SK-N-SH (cell line): ENCODE data around the gene ELFN2. TPM values are rescaled to one million over a fixed set of nuclear protein-coding genes. Genes with fewer than 3 reads are reported as not detected.

ENCODE experiments used
- CTCF ChIA-PET: fragments of 300-600, 350-600 bp; formaldehyde crosslinking; extraction: SDS; loops from one replicate; lab custom pipeline; 2021; lab: Yijun Ruan, JAX
- POLR2A ChIA-PET: fragments of 350-600 bp; sonication (Branson Sonifier 250); formaldehyde crosslinking; extraction: SDS; loops from one replicate; lab custom pipeline; 2020; ENCODE audit warnings: antibody characterized with exemption, inconsistent platforms; lab: Yijun Ruan, JAX
- DNase-seq: peaks from one replicate; pipeline ENCODE4 v3.0.0; 2012
- H2AFZ ChIP-seq: fragments of 200-600 bp; sonication (generic); 2 replicates; pipeline ENCODE4 v1.8.1; 2016; ENCODE audit warnings: antibody characterized with exemption, mild to moderate bottlenecking, low read depth
- H3F3A ChIP-seq: fragments of 200-600 bp; sonication (generic); replicated peaks from 2 replicates; pipeline ENCODE3; 2016; ENCODE audit warnings: antibody characterized with exemption, mild to moderate bottlenecking; ENCODE audit not compliant: insufficient read depth
- H3K27ac ChIP-seq, 2 experiments: fragments of 200-500 bp in 1 of 2; fragments of 200-600 bp in 1 of 2; sonication (Bioruptor generic) in 1 of 2; sonication (generic), shearing (Covaris generic) in 1 of 2; 2 replicates each; pipeline versions ENCODE4 v1.5.1 to v1.6.1; 2014 to 2016; ENCODE audit warnings: low read depth in 2 of 2, inconsistent platforms in 1 of 2, low read length in 1 of 2, mild to moderate bottlenecking in 1 of 2, mixed read lengths in 1 of 2
- H3K27me3 ChIP-seq: fragments of 200-600 bp; sonication (generic), shearing (Covaris generic); 2 replicates; pipeline ENCODE4 v1.6.1; 2016; ENCODE audit warnings: mixed run types; ENCODE audit not compliant: insufficient read depth
- H3K36me3 ChIP-seq, 2 experiments: fragments of 200-500 bp in 1 of 2; fragments of 200-600 bp in 1 of 2; sonication (Bioruptor generic) in 1 of 2; sonication (generic) in 1 of 2; replicated peaks in 1 of 2; 2 replicates each; pipeline versions ENCODE3 to v1.5.1; 2014 to 2016; ENCODE audit warnings: low read length in 1 of 2, mild to moderate bottlenecking in 1 of 2; ENCODE audit not compliant: insufficient read depth in 2 of 2, control insufficient read depth in 1 of 2
- H3K4me1 ChIP-seq, 2 experiments: fragments of 200-500 bp in 1 of 2; fragments of 200-600 bp in 1 of 2; sonication (Bioruptor generic) in 1 of 2; sonication (generic), shearing (Covaris generic) in 1 of 2; 2 replicates each; pipeline versions ENCODE4 v1.5.1 to v1.6.1; 2014 to 2016; ENCODE audit warnings: low read depth in 1 of 2, low read length in 1 of 2, mixed run types in 1 of 2; ENCODE audit not compliant: insufficient read depth in 2 of 2, control insufficient read depth in 1 of 2
- H3K4me2 ChIP-seq: fragments of 200-600 bp; sonication (generic), shearing (Covaris generic); 2 replicates; pipeline ENCODE4 v1.6.1; 2017; ENCODE audit warnings: mixed run types
- H3K4me3 ChIP-seq, 2 experiments: fragments of 200-500 bp in 1 of 2; fragments of 200-600 bp in 1 of 2; sonication (Bioruptor generic) in 1 of 2; sonication (generic), shearing (Covaris generic) in 1 of 2; 2 replicates each; pipeline versions ENCODE4 v1.5.1 to v1.8.1; 2014 to 2016; ENCODE audit warnings: low read depth in 2 of 2, inconsistent platforms in 1 of 2, low read length in 1 of 2, mild to moderate bottlenecking in 1 of 2, mixed read lengths in 1 of 2, moderate library complexity in 1 of 2
- H3K79me2 ChIP-seq: fragments of 200-600 bp; sonication (generic); 2 replicates; pipeline ENCODE4 v1.8.1; 2017; ENCODE audit warnings: mild to moderate bottlenecking; ENCODE audit not compliant: insufficient read depth
- H3K9ac ChIP-seq: fragments of 200-600 bp; sonication (generic); 2 replicates; pipeline ENCODE4 v1.6.1; 2017; ENCODE audit warnings: mixed run types
- H3K9me2 ChIP-seq: fragments of 200-600 bp; sonication (generic); 2 replicates; pipeline ENCODE4 v1.6.1; 2017; ENCODE audit warnings: mixed run types
- H3K9me3 ChIP-seq: fragments of 200-600 bp; sonication (generic); 2 replicates; pipeline ENCODE4 v1.6.1; 2017; ENCODE audit warnings: mixed run types, mild to moderate bottlenecking, moderate library complexity
- H4K20me1 ChIP-seq: fragments of 200-600 bp; sonication (generic); 2 replicates; pipeline ENCODE4 v1.6.1; 2017; ENCODE audit warnings: mild to moderate bottlenecking, mixed run types; ENCODE audit not compliant: insufficient read depth
- CHD2 ChIP-seq: fragments of 150-350 bp; IDR thresholded peaks from 2 replicates; pipeline ENCODE4 v1.6.1; 2018; ENCODE audit warnings: low read length; ENCODE audit not compliant: partially characterized antibody
- EP300 ChIP-seq, 2 experiments: IDR thresholded peaks; 2 replicates each; pipeline versions ENCODE4 v1.4.0 to v1.6.1; 2012; ENCODE audit warnings: borderline replicate concordance in 1 of 2, low read depth in 1 of 2, low read length in 1 of 2
- GABPA ChIP-seq: IDR thresholded peaks from 2 replicates; pipeline ENCODE4 v1.4.0; 2012; ENCODE audit warnings: low read depth, mild to moderate bottlenecking
- JUND ChIP-seq: IDR thresholded peaks from 2 replicates; pipeline ENCODE4 v1.4.0; 2012
- MEF2A ChIP-seq: IDR thresholded peaks from 2 replicates; pipeline ENCODE4 v1.4.0; 2012; ENCODE audit warnings: low read depth, borderline replicate concordance
- MXI1 ChIP-seq: IDR thresholded peaks from 2 replicates; pipeline ENCODE4 v1.6.1; 2012; ENCODE audit warnings: mild to moderate bottlenecking, low read depth, low read length, improper control_type of control experiment
- REST ChIP-seq: IDR thresholded peaks from 2 replicates; pipeline ENCODE4 v1.6.1; 2012; ENCODE audit warnings: mild to moderate bottlenecking, low read depth, low read length, moderate library complexity
- RFX5 ChIP-seq: IDR thresholded peaks from 2 replicates; pipeline ENCODE4 v1.6.1; 2012; ENCODE audit warnings: mild to moderate bottlenecking, improper control_type of control experiment, low read length
- RXRA ChIP-seq: IDR thresholded peaks from 2 replicates; pipeline ENCODE4 v1.4.0; 2012; ENCODE audit warnings: low read depth, mild to moderate bottlenecking, borderline replicate concordance
- SMC3 ChIP-seq: IDR thresholded peaks from 2 replicates; pipeline ENCODE4 v1.6.1; 2012; ENCODE audit warnings: low read depth, low read length, improper control_type of control experiment
- TAF1 ChIP-seq: IDR thresholded peaks from 2 replicates; pipeline ENCODE4 v1.6.1; 2012; ENCODE audit warnings: low read depth, mild to moderate bottlenecking, low read length, moderate library complexity, borderline replicate concordance
- TCF12 ChIP-seq: IDR thresholded peaks from 2 replicates; pipeline ENCODE4 v1.4.0; 2012
- WGBS: methylation state at CpG from one replicate; pipeline ENCODE4 v1.1.6; 2017; ENCODE audit warnings: low lambda C conversion rate; 5-methylcytosine and 5-hydroxymethylcytosine counted together
- polyA plus RNA-seq, 3 experiments: library from polyadenylated mRNA; depleted of rRNA; stranded (reverse); fragments of >200 nt; gene quantifications; 2 replicates each; pipeline ENCODE4 v1.2.3, GENCODE V29; 2012

ELFN2 gene
- polyA plus RNA-seq, 1 of the 3 experiments (the other 2 are of a cell fraction) = 2.8 TPM

- ChIA-PET CTCF (interaction anchor here (0.9 to 1.6 kb wide), 2 partner anchors 14 to 147 kb away, joined by 3 to 7 read pairs; no protein-coding TSS in a partner anchor), POLR2A (interaction anchor here (1.2 kb wide), 1 partner anchor 13 kb away, joined by 4 read pairs; no protein-coding TSS in a partner anchor)
- WGBS = 92% methylated on average over 2 of the region's 2 CpGs
- H3K27me3 ChIP-seq = no peaks in the 10 kb centered on the region
- TF ChIP-seq CHD2 (no peak), JUND (no peak), GABPA (no peak), RFX5 (no peak), TCF12 (no peak), RXRA (no peak), MXI1 (no peak), REST (no peak), TAF1 (no peak), MEF2A (no peak)
- no peak overlapping the region for H3K9ac ChIP-seq
- no peak overlapping the region for H3K4me2 ChIP-seq
- DNase-seq = no peak
- H3K79me2 ChIP-seq = no peaks in the 10 kb centered on the region
- no peaks in the 10 kb centered on the region for H3K4me1 ChIP-seq
- no peaks in the 10 kb centered on the region for H4K20me1 ChIP-seq
- H3K9me3 ChIP-seq = no peaks in the 10 kb centered on the region
- no peaks in the 10 kb centered on the region for H3F3A ChIP-seq
- no peak overlapping the region for H3K27ac ChIP-seq
- H3K36me3 ChIP-seq = no peaks in the 10 kb centered on the region
- no peak overlapping the region for H3K4me3 ChIP-seq
- no peaks in the 10 kb centered on the region for H3K9me2 ChIP-seq
- H2AFZ ChIP-seq = no peak overlapping the region
Observed at GRCh38 chr22:37414288-37414687, 13.0 kb downstream of the ELFN2 start.

GRCh38 chr22:37413546-37413945, 13.7 kb downstream of the ELFN2 start:
- ChIA-PET CTCF (no interaction called here), POLR2A (interaction anchor here (1.2 kb wide), 1 partner anchor 12 kb away, joined by 4 read pairs; no protein-coding TSS in a partner anchor)
- Histone ChIP-seq H2AFZ (no peak overlapping the region), H3K79me2 (no peaks in the 10 kb centered on the region), H3K27me3 (no peaks in the 10 kb centered on the region), H3K4me2 (no peak overlapping the region), H3K9me2 (no peaks in the 10 kb centered on the region), H3K27ac (no peak overlapping the region), H3K4me1 (no peaks in the 10 kb centered on the region), H3K9ac (no peak overlapping the region), H3K4me3 (no peak overlapping the region), H3K9me3 (no peaks in the 10 kb centered on the region), H4K20me1 (no peaks in the 10 kb centered on the region), H3F3A (no peaks in the 10 kb centered on the region), H3K36me3 (no peaks in the 10 kb centered on the region)
- TF ChIP-seq TAF1 = no peak
- TF ChIP-seq EP300 (IDR thresholded peaks at IDR 0.05; ENCODE audit: borderline replicate concordance in 1 of 2, low read depth in 1 of 2, low read length in 1 of 2) = no peak
- TF ChIP-seq CHD2 = no peak
- TF ChIP-seq SMC3 = no peak
- WGBS = 83% methylated on average over 2 of the region's 4 CpGs
- DNase-seq = no peak
